GM18867 (cell line): ENCODE measurements around the gene PRUNE2.

Experiments
- ATAC-seq: cut with Tn5 transposase; IDR thresholded peaks from one replicate; pipeline ENCODE4 v1.9.1; 2021; ENCODE audit warnings: mild to moderate bottlenecking, moderate library complexity; ENCODE audit not compliant: unreplicated experiment

PRUNE2 gene

DNA sequence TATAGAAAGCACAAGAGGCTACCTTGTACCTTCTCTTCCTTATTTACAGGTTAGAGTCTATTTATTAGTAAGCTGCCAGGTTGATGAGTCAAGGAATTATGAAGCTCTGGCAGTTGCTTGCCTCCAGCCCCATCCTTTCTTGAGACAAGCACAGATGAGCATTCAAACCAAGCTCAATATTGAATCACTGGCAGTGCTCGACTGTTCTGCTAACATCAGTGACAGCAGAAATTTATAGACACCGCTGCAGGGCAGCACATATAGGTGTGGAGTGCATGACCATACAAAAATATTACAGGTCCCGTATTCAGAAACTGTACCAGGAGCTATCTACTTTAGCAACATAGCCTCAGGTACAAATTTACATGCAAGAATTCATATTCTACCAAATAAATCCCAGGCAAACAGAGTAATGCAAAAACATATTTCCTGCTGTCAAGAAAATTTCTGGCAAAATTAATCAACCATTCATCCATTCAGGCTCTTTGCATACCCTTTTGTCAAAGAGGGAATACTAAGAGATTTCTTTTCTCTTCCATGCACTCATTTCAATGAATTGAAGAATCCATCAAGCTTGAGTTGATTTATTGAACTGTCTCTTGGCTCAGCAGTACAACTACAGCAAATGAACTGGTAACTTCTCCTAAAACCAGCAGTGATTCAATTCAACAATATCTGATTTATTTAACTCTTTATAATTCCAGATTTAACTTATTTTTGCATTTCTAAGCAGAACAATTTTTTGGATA is 168.6 kb downstream of the PRUNE2 start:
- ATAC-seq, result no peak

DNA sequence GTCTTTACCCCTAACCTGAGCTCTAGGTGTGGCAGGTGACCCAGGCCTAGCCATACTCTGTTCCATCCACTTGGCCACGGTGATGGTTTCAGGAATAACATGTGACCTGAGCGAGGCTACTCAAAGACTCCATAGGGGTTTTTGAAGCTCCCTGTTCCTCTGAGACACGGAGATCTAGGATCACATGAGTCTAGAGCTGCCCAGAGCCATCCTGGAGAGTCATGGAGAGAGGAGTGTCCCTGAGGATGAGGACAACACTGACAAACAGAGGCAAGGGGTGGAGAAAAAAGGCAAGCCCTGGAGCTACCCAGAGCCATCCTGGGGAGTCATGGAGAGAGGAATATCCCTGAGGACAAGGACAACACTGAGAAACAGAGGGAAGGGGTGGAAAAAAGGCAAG is 171.2 kb downstream of the PRUNE2 start:
- ATAC-seq, result no peak

DNA sequence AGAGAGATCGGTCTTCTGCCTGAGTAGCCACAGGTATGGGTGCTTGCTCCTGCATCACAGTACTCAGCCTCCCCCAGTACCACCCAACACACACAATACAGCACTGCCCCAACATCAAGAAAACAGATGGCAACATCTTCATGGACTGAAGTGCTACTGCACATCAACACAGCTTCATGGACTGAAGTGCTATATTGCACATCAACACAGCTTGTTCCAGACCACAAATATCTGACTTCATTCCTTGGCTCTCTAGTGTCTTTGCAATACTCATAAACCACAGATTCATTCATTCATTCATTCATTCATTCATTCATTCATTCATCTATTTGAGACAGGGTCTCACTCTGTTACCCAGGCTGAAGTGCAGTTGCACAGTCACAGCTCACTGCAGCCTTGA is 172.8 kb downstream of the PRUNE2 start:
- no peak for ATAC-seq

DNA sequence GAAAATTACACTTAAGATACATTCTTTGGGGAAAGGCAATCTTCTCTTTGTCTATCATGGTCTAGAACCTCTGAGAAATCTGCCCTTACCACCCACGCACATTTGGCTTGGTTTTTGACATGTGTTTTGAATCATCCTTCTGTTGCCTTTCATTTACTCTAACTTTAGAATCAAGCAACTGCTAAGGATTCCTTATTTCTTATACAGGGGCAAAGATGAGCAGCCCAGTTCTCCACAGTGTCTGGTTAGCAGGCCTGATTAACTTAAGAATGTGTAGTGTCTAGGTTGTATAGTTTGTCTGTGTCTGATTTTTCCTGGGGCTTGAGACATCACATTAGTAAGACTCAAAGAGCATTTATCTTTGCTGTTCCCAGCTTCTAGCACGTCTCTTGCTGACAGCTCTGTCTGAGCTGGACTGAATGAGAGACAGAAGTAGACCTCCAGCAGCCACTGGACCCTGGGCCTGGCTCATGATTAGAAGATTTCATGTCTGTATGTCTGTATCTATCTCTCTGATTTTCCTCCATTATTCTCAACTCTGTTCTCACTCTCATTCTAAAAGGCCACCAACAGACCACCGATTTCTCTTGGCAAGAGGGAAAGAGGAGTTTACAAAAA is 173.5 kb downstream of the PRUNE2 start:
- no peak for ATAC-seq

DNA sequence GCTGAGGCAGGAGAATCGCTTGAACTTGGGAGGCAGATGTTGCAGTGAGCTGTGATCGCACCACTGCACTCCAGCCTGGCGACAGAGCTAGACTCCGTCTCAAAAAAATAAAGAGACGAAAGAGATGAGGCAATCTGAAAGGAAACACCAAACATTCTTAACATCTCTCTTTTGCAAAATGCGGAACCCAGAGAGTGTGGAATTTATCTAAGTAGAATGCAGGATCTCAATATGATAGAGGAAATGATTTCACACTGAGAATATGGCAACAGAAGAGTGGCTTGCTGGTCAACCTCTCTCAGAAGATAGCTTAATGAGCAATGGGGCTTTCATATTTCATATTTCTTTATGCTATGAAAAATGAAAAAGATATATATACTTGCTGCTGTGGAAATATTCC is 175.1 kb downstream of the PRUNE2 start:
- ATAC-seq, result no peak

DNA sequence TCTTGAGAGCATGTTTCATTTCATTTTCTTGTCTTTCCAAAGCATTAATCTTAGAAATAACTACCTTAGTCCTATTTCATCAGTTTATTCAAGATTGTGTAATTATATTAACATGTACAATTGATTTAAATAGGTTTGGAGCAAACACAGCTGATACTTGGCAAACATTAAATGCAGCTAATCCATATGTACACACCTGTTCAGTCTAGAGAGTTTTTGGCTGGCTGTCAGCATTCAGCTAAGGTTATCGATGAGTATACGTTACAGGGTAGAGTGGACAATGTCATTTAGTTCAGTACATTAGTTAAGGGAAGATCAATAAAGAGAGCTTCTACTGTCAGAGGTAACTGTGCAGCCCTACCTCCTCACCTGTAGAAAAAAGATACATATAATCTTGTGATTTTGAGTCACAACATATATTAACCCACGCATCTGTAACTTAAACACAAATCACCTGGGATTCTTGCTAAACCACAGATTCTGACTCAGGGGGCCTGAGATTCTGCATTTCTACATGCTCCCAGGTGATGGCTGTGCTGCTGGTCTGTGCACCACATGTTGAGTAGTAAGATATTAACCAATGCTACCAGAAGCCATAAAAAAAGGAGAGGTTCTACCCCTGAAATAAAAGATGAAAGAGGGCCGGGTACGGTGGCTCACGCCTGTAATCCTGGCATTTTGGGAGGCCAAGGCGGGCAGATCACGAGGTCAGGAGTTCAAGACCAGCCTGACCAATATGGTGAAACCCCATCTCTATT is 175.8 kb downstream of the PRUNE2 start:
- no peak for ATAC-seq

DNA sequence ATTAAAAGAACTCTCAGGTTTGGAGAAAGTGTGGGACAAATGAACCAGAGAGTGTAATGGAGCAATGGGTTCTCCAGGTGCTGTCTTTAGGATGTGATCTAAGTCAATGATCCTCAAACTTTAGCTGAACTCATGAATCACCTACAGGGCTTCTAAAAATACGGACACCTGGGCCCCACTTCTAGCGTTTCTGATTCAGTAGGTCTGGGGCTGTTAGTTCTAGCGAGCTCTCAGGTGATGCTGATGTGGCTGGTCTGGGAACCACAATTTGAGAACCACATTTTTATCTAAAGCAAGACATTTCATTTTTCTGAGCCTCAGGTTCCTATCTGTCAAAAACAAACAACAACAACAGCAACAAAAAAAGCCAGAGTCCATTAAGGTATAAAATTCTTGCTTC is 176.8 kb downstream of the PRUNE2 start:
- ATAC-seq, result no peak

DNA sequence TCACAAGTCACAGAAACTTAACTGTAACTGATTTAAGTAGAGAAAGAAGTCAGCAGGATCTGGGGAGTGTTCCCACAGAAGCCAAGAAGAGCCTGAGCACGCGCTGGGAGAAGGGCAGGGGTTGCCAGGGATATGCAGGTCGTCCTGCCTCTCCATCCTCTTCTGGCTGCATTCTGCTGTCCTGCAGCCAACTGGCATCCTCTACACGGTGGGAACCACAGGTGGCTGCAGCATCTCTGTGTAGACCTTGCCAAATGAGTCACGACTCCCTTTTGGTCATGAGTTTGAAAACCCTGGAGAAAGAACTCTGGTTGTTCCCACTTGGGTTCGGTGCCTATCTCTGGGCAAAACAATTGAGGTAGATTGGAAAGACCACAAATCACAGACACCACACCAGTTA is 180.0 kb downstream of the PRUNE2 start:
- ATAC-seq, result no peak

DNA sequence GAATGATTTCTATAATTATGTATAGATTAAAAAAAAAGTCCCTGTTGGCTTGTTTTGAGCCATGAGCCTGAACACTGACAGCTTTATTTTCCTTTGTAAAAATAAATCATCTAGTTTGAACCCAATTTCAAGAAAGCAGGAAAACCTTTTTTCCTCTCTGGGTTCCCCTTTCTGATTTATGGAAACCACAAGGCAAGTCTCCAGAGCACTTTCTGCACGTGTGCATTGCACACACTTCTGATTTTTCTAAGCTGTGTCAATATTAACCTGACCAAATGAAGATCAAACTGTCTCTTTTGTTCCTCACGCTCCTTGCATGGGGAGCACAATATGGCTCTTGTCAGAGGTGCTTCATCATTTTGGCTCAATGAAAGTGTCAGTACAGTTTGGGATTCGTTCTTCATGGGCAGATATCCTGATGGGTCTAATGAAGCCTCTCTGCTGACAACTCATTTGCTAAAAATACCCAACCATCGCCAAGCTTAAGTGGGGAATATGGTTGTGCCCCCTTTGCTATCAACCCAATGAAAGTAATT is 180.8 kb downstream of the PRUNE2 start:
- ATAC-seq, result no peak

DNA sequence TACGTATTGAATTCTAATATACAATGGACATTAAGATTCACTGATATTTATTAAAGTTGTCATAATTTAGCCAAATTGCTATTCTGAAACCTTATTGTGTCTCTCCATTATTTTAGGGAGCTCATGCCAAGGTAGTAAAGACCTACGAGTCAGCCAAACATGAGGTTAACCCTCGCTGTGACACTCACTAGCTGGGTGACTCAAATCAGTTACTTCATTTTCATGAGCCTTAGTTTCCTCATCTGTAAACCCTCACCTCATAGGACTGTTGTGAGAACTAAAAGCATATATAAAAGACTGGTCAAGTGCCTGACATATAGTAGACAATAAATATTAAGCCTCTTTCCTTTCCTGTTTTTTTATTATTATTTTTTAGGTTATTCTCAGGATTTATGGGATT is 185.7 kb downstream of the PRUNE2 start:
- ATAC-seq, result no peak

DNA sequence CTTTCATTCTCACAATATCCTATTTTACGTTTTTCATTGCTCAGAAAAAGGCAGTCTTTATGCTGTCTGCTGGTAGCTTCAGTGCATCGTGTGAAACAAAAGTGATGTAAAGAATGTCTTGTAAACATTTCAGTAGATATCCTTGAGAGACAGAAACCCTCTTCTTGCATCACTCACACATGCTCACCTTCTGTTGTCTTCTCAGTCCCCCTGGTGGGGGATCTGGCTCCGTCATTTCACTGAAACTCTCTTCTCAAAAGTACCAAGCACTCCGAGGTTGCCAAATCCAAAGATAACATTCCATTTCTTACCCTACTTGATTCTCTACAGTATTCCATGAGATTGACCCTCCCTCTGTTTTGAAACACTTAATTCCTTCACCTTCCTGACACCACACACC is 187.7 kb downstream of the PRUNE2 start:
- no peak for ATAC-seq

DNA sequence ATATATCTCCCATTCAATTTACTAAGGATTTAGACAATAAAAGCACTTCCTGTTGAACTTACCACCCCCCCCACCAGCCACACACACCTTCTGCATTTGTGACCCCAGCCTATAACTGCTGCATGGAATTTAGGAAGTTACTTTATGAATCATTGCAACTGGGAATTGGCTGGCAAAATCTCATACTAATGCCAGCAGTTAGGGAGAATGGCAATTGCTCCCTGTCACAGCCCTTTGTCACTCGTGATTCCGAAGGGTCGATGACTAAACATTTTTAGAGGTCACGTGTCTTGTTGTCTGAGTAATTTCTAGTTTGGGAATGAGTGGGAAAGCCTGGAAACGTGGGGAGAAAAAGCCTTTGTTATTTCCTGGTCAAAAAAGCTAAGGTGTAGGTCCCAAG is 188.3 kb downstream of the PRUNE2 start:
- ATAC-seq, result no peak

DNA sequence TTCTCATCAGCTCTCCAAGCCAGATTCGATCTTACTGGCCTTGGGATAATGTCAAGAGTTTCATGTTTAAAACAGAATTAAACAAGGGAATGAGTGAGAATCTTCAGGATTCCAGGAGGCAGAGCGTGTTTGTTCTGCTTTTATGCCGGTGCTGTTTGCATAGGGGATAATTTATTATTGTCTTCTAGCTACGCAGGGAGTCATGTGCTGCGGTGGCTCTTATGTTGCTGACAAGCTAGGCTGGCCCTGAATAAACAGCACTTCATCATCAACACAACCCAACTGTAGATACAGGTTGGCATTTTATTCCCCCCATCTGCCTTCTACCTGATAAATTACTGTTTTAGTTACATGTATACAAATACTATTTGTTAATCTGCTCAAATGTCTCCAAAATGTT is 188.7 kb downstream of the PRUNE2 start:
- no peak for ATAC-seq

DNA sequence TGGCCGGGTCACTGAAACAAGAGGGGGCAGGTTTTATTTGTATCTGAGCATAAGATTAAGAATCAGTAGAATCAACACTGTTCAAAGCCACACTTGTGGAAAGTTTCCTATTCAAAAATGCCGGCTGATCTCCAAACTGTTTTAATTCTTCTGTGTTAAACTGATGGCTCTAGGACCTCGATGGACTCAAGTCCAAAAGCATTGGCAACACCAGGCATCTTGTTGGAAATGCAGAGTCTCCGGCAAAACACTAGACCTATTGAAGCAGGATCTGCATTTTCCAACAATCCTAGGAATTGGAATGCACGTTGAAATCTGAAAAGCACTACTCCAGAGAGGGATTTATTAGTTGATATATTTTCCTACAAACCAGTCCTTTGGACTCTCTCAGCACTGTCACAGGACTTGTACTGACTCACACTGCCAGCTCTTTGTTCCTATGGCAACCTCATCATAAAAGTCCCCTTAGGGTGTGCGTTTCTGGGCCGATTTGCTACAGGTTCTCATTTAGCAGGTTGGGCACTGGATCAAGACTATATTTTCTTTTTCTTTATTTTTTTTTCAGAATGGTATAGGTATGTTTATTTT is 189.7 kb downstream of the PRUNE2 start:
- ATAC-seq, result no peak

DNA sequence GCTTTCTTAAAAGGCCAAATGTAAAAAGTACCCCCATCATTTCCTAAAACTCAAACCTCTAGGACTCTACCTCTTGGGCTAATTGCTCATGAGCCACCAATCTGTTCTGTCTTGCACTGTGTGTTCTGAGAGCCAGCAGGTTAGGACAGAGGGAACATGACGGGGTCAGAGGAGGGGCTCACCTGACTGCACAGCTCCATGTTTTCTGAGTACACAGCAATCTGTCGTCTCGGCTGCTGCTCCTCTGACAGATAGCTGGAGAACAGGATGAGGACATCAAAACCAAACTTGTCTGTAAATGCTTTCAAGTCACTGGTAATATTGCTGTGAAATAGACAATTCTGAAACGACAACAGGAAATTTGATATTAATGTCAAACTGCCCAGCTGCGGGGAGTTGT is 192.5 kb downstream of the PRUNE2 start:
- no peak for ATAC-seq

DNA sequence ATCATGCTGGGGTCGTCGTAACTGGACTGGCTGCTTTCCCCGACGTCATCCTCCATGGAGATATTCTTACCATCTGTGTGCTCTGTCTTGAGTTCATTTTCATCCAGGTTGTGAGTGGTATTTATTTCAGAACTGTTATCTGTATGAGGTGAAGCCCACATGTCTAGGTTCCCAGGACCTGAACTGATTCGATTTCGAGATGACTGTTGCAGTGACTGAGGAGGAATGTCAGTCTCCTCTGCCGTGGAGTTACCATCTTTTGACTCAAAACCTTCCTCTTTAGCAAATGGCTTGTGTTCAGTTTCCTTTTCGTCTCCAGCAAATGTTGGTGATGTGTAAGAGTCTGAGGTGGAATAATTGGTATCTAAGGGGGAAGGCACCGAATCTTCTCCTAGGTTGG is 196.9 kb downstream of the PRUNE2 start:
- no peak for ATAC-seq

DNA sequence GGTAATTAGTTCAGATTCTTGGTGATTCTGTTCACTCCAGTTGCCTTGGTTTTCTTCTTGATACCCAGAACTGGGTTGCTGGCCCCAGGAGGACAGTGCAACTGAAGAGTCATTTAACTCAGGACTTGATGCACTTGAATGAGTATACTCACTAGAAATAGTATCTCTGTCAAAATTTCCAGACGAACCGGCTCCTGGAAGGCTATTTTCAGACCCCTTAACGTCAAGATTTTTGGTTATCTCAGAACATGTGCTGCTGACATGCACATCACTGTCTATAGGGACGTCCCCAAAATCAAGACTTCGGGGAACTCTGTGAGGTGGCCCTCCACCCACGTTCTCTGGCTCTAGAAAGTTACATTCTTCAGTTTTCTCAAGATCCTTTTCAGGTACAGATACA is 198.4 kb downstream of the PRUNE2 start:
- ATAC-seq, result no peak

DNA sequence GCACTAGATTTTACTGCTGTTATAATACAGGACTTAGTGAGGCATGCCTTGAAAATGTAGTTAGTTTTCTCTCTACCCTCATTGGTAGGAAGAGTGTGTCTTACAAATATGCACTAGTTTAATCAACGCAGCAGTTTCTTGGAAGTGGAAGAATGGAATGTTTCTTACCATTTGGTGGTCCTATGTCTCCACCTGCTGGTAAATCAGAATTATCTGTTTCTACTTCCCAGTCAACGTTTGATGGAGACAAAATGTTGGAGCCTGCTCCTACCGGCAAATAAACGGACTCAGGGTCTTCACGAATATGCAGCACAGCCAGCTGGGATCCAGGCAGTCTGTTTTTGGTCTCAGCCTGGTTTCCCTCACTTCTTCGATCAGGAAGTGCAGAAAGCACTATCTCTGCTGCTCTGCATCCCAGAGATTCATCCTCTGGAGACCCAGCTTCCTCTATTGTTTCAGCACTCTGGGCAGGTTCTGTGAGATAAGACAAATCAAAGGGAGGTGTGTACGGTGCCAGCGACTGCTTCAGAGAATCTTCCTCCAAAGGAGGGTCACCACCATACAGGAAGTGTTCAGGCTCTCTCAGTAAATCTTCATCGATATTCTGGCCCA is 201.2 kb downstream of the PRUNE2 start:
- no peak for ATAC-seq

DNA sequence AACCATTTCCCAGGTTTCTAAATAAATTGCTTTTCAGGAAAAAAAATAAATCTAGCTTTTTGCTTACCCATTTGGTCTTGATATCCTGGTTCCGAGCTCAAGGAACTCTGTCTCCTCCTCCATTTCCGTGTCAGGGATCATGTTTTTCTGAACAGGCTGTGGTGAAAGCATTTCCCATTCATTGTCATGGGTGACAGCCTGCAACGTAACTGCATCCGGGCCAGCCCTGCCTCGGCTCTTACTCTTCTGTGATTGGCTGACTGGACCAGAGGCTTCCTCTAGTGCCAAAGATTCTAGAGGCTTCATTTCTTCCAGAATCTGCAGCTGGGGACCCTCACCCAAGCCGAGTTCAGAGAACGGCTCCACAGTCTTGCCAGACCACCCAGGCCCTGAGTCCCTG is 202.6 kb downstream of the PRUNE2 start:
- ATAC-seq, result no peak

DNA sequence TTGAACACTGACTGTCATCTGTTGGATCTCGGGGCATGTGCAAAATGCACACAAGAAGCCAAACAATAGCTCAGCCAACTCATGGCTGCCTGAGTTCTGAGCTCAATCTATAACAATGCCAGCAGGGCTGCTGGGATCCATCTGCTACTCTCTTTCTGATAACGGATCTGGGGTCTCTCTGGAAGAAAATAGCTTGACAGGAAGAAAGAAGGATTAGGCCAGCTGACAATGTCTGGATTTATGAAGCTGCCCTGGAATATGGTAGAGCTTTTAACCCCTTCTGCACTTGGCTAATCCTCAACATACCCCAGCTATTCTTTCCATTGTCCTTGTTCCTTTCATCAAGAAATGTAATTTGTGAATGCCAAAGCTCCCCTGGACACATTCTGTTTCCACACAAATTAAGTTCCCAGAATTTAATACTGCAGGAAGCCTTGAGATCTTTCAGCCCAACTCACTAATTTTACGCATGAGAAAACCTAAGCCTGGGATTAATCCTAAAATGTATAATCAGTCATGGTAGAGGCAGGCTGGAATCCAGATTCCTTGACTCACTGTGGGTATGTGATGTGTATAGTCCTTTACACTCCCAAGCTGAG is 204.4 kb downstream of the PRUNE2 start:
- ATAC-seq, result no peak

DNA sequence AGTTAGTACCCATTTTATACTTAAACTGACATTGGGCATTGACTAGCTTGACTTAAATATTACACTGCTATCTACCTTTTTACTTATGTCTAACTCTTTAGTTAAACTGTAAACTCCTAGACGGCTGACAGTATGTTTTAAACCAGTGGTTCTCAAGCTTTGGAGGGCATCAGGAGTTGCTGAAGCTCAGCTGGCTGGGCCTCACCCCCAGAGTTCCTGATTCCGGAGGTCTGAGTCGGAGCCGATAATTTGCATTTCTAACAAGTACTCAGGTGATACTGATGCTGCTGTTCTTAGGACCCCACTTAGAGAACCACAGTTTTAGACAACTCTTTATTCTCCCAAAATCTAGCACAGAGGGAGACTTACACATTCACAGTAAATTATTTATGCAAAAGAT is 205.0 kb downstream of the PRUNE2 start:
- no peak for ATAC-seq
